H1 (cell line): ENCODE measurements around the gene OCLN. TPM values are rescaled to one million over a fixed set of nuclear protein-coding genes. Genes with fewer than 3 reads are reported as not detected.

ENCODE experiments used
- FOSL1 ChIP-seq: IDR thresholded peaks from 2 replicates; pipeline ENCODE4 v1.6.1; 2011; ENCODE audit warnings: mild to moderate bottlenecking, low read depth, low read length, moderate library complexity; ENCODE audit not compliant: insufficient read depth
- HDAC2 ChIP-seq, 2 experiments: fragments of 300-600 bp in 1 of 2; sonication (generic) in 1 of 2; IDR thresholded peaks; 2 replicates each; pipeline ENCODE4 v1.6.1; 2011 to 2012; ENCODE audit warnings: low read depth in 2 of 2, low read length in 2 of 2, mild to moderate bottlenecking in 2 of 2, moderate library complexity in 2 of 2, borderline replicate concordance in 1 of 2, inconsistent platforms in 1 of 2
- RAD21 ChIP-seq, 2 experiments: IDR thresholded peaks in 1 of 2; conservative IDR thresholded peaks in 1 of 2; 2 replicates each; pipeline ENCODE4 v1.6.1; 2011; ENCODE audit warnings: low read depth in 2 of 2, low read length in 2 of 2, improper control_type of control experiment in 1 of 2, inconsistent platforms in 1 of 2, mild to moderate bottlenecking in 1 of 2, moderate library complexity in 1 of 2
- SP4 ChIP-seq: IDR thresholded peaks from 2 replicates; pipeline ENCODE4 v1.6.1; 2012; ENCODE audit warnings: low read length, inconsistent platforms
- SRF ChIP-seq: IDR thresholded peaks from 2 replicates; pipeline ENCODE4 v1.6.1; 2011; ENCODE audit warnings: mild to moderate bottlenecking, low read depth, low read length, moderate library complexity
- TBP ChIP-seq: IDR thresholded peaks from 2 replicates; pipeline ENCODE4 v1.6.1; 2011; ENCODE audit warnings: low read depth, low read length, improper control_type of control experiment
- ZNF274 ChIP-seq: IDR thresholded peaks from 2 replicates; pipeline ENCODE4 v1.7.0; 2012; ENCODE audit warnings: low read length, borderline replicate concordance; ENCODE audit errors: extremely low read depth
- polyA plus RNA-seq, 7 experiments: library from polyadenylated mRNA; depleted of rRNA in 3 of 7; stranded (reverse) in 5 of 7; unstranded in 2 of 7; fragments of >200 nt in 5 of 7; fragments of 200-250 nt in 2 of 7; gene quantifications; 1 replicate in 5 of 7; 2 replicates in 1 of 7; 4 replicates in 1 of 7; pipeline versions ENCODE4 v1.2.1 to v1.2.3, GENCODE V29; 2011 to 2013; ENCODE audit warnings: missing spikeins in 2 of 7, mixed read lengths in 2 of 7
- total RNA-seq: library from RNA; stranded (reverse); fragmentation: NEBNext Ultra II Directional; extraction: Animal tissue kit (Norgen Biotek cat#: 25700); gene quantifications from 2 replicates; pipeline ENCODE4 v1.2.1, GENCODE V29; 2021
- TF ChIP-seq, protein P1 (sequence below): IDR thresholded peaks from 2 replicates; pipeline ENCODE4 v1.6.1; 2012; ENCODE audit warnings: inconsistent platforms

The OCLN gene
- total and polyA plus RNA-seq, 2 of the 8 experiments (the other 6 are each of a cell fraction or from before 2014, with no cell fraction given), result 27.9 to 85.5 TPM

GRCh38 chr5:69485471-69485870, 7.1 kb upstream of the OCLN start (continued):
- no peak for TF ChIP-seq RAD21 (IDR thresholded peaks at IDR 0.05 in 1 of 2, conservative IDR thresholded peaks at IDR 0.05 in 1 of 2; ENCODE audit: low read depth in 2 of 2, low read length in 2 of 2)
- TF ChIP-seq SRF, result no peak
- TF ChIP-seq ZNF274, result no peak
- TF ChIP-seq, protein P1, sequence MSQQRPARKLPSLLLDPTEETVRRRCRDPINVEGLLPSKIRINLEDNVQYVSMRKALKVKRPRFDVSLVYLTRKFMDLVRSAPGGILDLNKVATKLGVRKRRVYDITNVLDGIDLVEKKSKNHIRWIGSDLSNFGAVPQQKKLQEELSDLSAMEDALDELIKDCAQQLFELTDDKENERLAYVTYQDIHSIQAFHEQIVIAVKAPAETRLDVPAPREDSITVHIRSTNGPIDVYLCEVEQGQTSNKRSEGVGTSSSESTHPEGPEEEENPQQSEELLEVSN, result no peak
- no peak for TF ChIP-seq SP4
- TF ChIP-seq HDAC2 (IDR thresholded peaks at IDR 0.05; ENCODE audit: borderline replicate concordance in 1 of 2, low read depth in 2 of 2, low read length in 2 of 2), result no peak
- TF ChIP-seq TBP, result no peak
- TF ChIP-seq FOSL1, result no peak
